ENCODE results near the gene ADAM10. TPM values are rescaled to one million over a fixed set of nuclear protein-coding genes. Genes with fewer than 3 reads are reported as not detected.

Gene ADAM10
- total RNA-seq, 2 donors from 2014 or later = 79.8 to 84.8 TPM

GRCh38 chr15:58732625-58733363, 16.7 kb downstream of the ADAM10 start:
- peak in 1 of 2 donors; percentile 42 for ATAC-seq
- intact Hi-C loops (cut with DNase I) = no loop called here

GRCh38 chr15:58731756-58732535, 17.6 kb downstream of the ADAM10 start:
- intact Hi-C loops (cut with DNase I) = no loop called here
- DNase-seq (no peak), ATAC-seq (peak in 1 of 2 donors; percentile 91)

More at GRCh38 chr15:58732625-58733363, 16.7 kb downstream of the ADAM10 start:
- DNase-seq = no peak

- ATAC-seq (no peak), DNase-seq (no peak)
- intact Hi-C loops (cut with DNase I) = no loop called here
Measured at GRCh38 chr15:58726867-58727266, 22.6 kb downstream of the ADAM10 start.

- peak; percentile 8 to 54 for ATAC-seq
- DNase-seq = no peak
Measured at GRCh38 chr15:58724466-58724865, 25.0 kb downstream of the ADAM10 start.

GRCh38 chr15:58717357-58717756, 32.1 kb downstream of the ADAM10 start:
- DNase-seq = no peak
- ATAC-seq = no peak
- intact Hi-C loops (cut with DNase I) = no loop called here

More at GRCh38 chr15:58724466-58724865, 25.0 kb downstream of the ADAM10 start:
- intact Hi-C loops (cut with DNase I) = no loop called here

- DNase-seq = no peak
- intact Hi-C loops (cut with DNase I) = no loop called here
- no peak for ATAC-seq
Measured at GRCh38 chr15:58716027-58716426, 33.5 kb downstream of the ADAM10 start.

- intact Hi-C loops (cut with DNase I) = no loop called here
- no peak for DNase-seq
- ATAC-seq = no peak
Measured at GRCh38 chr15:58715266-58715917, 34.1 kb downstream of the ADAM10 start.

- intact Hi-C loops (cut with DNase I) = no loop called here
- no peak for ATAC-seq
- DNase-seq = no peak
Measured at GRCh38 chr15:58710701-58711100, 38.8 kb downstream of the ADAM10 start.

- ATAC-seq = no peak
- DNase-seq = no peak
- intact Hi-C loops (cut with DNase I) = no loop called here
Measured at GRCh38 chr15:58707397-58707796, 42.1 kb downstream of the ADAM10 start.

- ATAC-seq = no peak
- no peak for DNase-seq
- intact Hi-C loops (cut with DNase I) = no loop called here
Measured at GRCh38 chr15:58705105-58705504, 44.4 kb downstream of the ADAM10 start.

- DNase-seq = no peak
- no peak for ATAC-seq
- intact Hi-C loops (cut with DNase I) = no loop called here
Measured at GRCh38 chr15:58704155-58704865, 45.2 kb downstream of the ADAM10 start.

GRCh38 chr15:58703610-58704009, 45.9 kb downstream of the ADAM10 start:
- no peak for ATAC-seq
- no peak for DNase-seq
- intact Hi-C loops (cut with DNase I) = no loop called here

GRCh38 chr15:58702233-58702632, 47.3 kb downstream of the ADAM10 start:
- ATAC-seq (no peak), DNase-seq (no peak)
- intact Hi-C loops (cut with DNase I) = no loop called here

- intact Hi-C loops (cut with DNase I) = no loop called here
- DNase-seq = no peak
- no peak for ATAC-seq
Measured at GRCh38 chr15:58701376-58701775, 48.1 kb downstream of the ADAM10 start.

GRCh38 chr15:58699769-58700168, 49.7 kb downstream of the ADAM10 start:
- intact Hi-C loops (cut with DNase I) = no loop called here
- DNase-seq = no peak
- ATAC-seq = no peak

- no peak for DNase-seq
- no peak for ATAC-seq
- intact Hi-C loops (cut with DNase I) = no loop called here
Measured at GRCh38 chr15:58698887-58699641, 50.4 kb downstream of the ADAM10 start.

GRCh38 chr15:58697220-58697619, 52.3 kb downstream of the ADAM10 start:
- ATAC-seq = no peak
- intact Hi-C loops (cut with DNase I) = no loop called here
- no peak for DNase-seq

GRCh38 chr15:58696738-58697137, 52.8 kb downstream of the ADAM10 start:
- intact Hi-C loops (cut with DNase I) = no loop called here
- DNase-seq (no peak), ATAC-seq (no peak)
